Fibroblast of peridontal ligament (primary cell): ENCODE data around the gene TBRG1.

Experiments used
- DNase-seq: peaks from one replicate; pipeline ENCODE4 v3.0.0-alpha.2; 2010; ENCODE audit errors: extremely low read depth

The TBRG1 gene

DNA sequence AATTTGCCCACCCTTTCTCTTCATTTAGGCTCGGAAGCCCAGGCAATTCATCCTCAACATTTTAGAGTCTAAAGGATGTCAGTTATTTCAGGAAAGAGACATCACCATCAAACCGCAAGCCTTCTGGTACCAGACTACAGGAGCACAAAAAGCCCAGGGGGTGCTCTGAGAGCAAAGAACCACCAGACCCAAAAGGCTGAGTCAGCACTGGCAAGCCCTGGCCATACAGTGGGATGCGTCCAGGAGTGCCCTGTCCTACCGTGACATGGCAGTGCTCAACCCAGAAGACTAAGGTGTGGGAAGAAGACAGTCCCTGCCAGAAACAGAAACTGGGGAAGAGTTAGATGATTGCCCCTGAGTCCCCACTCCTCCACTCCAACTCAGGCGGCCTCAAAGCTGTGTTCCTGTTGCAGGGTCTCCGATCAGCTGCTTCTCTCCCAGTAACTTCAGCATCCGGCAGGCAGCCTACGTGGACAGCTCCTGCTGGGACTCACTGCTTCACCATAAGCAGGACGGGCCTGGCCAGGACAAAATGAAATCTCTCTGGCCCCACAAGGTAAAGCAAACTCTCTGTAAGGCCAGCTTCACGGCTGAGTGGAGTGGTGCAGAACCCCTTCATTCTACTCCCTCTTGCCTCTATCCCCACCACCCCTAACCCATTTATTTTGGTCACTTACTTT is 10.0 kb upstream of the TBRG1 start:
- no peak for DNase-seq

DNA sequence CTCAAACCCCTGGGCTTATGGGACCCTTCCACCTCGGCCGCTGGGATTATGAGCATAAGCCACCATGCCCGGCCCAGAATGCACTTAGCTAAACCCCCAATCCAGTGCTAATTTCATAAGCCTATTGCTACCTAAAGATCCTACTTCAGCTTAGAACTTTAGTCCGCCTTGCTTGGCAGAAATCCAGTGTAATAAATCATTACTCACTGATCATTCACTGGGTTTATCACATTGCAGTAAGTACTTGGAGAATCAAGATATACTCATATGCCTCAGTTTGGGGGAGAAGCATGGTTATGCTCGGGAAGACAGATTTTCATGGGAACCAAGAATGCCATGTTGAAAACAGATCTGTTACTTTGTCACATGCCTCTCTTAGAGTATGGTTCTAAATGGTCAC is 3.8 kb upstream of the TBRG1 start:
- no peak for DNase-seq

DNA sequence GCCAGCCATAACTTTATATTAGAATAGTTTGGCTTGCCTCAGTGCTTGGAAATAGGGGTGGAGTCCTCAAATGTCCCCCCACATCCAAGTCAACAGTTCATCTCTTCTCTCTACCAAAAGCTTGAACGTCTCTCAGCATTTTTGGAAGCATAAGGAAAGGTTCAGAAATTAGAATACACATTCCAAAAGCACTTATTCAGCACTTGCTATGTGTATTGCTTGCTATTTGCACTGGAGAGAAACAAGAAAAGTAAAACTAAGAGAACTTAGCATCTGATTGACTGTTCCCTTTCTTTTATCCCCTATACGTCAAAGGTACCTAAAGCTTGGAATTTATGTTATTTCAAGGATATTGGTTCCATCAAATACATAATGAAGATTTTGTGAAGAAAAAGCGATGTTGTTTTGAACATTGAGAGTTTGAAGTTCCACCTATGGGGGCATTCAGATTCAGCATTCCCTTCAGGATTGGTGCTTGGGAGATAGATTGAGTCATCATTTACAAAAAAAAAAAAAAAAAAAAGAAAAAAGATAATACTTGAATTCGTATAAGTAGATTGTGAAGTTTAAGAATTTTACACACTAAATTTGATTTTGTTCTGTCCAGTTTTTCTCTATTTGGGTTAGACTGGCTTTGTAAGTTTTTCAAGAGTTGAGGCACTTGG is 1.3 kb downstream of the TBRG1 start:
- peak; percentile 47 for DNase-seq

- DNase-seq = no peak
Measured at GRCh38 chr11:124625504-124626168, 3.0 kb downstream of the TBRG1 start.

GRCh38 chr11:124627546-124627945 is 4.9 kb downstream of the TBRG1 start:
- DNase-seq = no peak

- DNase-seq = no peak
Measured at GRCh38 chr11:124629961-124630360, 7.3 kb downstream of the TBRG1 start.

- peak; percentile 26 for DNase-seq
Measured at GRCh38 chr11:124633355-124633754, 10.7 kb downstream of the TBRG1 start.

GRCh38 chr11:124635932-124636331 is 13.3 kb downstream of the TBRG1 start:
- no peak for DNase-seq

- no peak for DNase-seq
Measured at GRCh38 chr11:124638500-124638899, 15.8 kb downstream of the TBRG1 start.

DNA sequence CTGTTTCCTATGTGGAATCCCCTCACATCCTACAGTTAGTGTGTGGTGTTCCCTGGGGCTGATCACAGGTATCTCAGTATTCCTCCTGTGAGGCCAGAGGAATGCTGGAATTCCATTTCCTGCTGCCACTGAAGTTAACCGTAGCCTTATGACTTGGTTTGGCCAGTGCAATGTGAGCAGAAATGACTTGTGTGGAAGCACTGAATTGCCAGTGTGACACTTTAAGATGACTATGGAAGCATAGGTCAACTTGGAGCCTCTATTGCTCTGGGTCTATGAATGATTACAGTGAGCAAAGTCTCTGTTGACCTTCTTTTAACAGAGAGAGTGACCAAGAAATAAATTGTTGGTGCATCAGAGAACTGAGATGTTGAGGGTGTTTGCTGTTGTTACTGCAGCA is 16.5 kb downstream of the TBRG1 start:
- no peak for DNase-seq

GRCh38 chr11:124640666-124641065 is 18.0 kb downstream of the TBRG1 start:
- DNase-seq = no peak

GRCh38 chr11:124642628-124643027 is 20.0 kb downstream of the TBRG1 start:
- no peak for DNase-seq

DNA sequence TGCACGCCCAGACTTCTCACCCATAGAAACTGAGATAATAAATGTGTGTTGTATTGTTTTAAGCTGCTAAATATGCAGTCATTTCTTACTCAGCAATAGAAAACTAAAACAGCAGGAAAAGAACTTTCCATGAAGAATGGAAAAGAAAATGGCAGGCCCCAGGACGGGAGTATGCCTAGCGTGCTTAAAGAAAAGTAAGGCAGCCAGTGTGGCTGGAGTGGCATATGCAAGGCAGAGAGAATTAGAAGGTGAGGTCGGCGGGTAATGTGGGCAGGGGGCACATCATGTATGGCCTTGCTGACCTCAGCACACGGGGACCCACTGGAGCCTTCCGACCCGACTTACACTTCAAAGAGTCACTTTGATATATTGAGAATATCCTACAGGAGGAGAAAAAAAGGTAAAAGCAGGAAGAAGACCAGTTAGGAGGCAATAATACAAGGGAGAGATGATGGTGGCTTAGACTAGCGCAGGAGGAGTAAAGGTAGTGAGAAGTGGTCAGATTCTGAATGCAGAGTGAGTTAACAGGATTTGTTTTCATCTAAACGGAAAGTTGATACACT is 20.5 kb downstream of the TBRG1 start:
- DNase-seq = no peak

DNA sequence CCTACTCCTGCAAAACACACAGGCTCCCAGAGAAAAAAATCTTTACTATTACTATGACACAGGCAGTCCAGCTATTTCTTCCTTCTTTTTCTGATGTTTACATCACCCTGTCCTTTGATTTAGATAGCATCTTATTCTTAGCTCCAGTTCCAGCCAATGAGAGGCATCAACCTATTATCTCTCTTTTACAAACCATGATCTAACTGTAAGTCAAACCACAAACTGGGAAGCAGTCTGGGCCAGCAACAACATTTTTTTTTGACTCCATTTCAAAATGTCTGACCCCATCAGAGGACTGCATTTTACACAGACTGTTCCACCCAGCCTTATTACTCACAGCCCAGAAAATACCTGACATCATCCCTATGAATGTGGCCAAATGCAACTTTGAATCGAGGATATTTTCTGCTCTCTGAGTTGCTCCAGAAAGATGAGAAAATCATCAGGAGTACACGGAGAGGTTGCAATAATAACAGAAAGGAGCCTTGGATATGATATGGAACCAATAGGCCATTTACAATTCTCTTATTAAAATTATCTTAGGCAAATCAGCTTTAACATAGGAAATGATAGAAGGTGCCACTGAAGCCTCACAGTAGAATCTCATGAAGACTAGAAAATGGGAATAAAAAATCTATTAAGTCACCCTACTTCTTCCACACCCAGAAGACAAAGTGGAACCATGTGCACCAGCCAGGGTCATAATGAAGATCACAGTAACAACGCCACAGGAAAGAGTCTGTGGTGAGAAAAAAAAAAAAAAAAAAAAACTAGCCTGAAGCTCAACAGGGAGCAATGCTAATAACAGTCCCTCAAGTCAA is 21.2 kb downstream of the TBRG1 start:
- DNase-seq = peak; percentile 95

GRCh38 chr11:124644426-124645280 is 22.0 kb downstream of the TBRG1 start:
- peak; percentile 80 for DNase-seq

DNA sequence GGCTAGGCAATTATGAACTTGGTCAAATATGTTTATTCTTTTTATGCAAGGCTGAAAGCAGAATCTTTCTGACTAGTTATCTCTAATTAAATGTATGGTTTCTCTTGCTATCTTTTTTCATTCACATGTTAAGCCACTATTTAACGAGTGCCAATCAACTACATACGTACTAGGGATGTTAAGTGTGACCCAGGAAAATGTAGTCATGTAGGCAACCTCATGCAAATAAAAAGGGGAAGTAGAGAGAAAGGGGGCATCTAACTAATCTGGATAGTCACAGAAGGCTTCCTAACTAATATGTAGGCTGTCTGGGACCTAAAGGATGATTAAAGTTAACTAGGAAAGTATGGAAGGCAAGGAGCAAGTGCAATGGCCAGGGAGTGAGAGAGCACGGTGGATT is 23.5 kb downstream of the TBRG1 start:
- no peak for DNase-seq

DNA sequence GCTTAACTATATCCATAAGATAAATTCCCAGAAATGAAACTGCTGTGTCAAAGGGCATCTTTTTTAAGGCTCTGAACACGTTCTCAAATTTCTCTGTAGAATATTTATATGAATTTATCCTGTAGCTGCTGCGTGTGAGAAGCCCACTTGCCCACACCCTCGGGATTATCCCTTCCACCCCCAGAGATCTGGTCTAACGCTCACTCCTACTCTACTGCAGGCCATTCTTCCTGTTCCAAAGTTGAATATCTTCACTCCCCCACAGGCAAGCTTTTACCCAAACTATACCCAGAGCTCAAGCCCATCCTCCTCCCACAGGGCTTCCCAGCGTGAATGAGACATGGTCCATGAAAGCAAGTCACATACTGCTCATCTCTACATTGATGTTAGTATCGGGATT is 25.9 kb downstream of the TBRG1 start:
- no peak for DNase-seq

DNA sequence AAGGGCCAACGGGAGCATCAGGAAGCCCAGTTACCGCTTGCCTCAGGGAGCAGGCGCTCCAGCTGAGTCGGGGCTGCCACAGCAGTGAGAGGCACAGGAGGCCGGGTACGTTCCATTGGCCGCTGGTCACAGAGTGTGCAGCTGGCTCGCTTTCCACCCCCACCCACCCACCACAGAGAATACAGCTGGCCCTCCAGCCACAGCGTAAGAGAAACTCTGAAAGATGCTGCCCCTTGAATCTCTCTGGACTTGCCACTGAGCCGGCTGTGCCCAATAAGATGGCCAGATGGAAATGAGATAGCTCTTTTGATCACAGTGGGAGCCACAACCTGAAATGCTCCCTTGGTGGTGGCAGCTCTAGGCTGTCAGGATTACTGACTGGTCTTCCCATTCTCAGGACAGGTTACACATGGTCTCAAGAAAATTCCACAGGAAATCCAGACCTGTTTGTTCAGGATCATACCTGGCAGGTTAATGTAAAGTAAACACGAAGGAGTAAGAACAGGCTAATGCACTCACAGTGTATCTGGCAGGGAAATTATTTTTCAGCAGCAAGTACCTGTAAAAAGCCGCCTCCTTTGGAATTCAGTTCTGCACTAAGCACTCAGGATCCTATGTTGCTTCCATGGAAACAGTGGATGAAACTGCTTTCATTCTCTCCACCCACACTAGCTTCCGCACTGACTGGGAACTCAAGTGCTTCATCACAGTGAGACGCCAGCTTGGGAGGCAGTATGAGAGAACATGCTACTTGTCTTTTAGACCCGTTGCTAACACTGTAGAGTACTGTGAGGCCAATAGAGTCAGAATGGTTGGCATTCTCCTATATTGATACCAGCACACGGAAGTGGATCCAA is 34.3 kb downstream of the TBRG1 start:
- no peak for DNase-seq

DNA sequence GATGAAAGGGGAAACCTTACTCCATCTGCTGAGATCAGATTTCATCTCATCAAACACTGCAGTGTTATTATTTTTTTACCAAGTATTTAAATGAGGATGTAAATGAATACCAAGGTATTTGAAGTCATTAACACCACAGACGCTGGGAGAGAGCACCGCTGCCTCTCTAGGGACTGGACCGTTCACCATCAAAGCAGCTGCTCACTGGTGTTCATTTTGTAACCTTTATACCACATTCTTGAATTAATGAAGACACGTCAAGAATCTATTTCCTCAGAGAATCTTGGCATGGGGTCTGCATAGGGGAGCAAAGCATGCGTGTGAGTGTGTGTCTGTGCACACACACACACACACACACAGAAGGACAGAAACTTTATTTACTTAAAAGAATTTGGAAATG is 35.2 kb downstream of the TBRG1 start:
- no peak for DNase-seq

GRCh38 chr11:124658501-124658900 is 35.8 kb downstream of the TBRG1 start:
- no peak for DNase-seq
